GM23338 (cell line): ENCODE measurements around the gene TMEM63B. TPM values are rescaled to one million over a fixed set of nuclear protein-coding genes. Genes with fewer than 3 reads are reported as not detected.

ENCODE experiments used
- ATAC-seq: fragments of 200-7000 bp; cut with Tn5 transposase; 3 replicates; pipeline ENCODE4 v1.9.1; 2020
- DNase-seq: peaks from one replicate; pipeline ENCODE4 v3.0.0-alpha.2; 2015; ENCODE audit warnings: low spot score
- H2AFZ ChIP-seq: fragments of 200-600 bp; sonication (generic); 2 replicates; pipeline ENCODE4 v1.8.0; 2016; ENCODE audit warnings: antibody characterized with exemption, mild to moderate bottlenecking, moderate library complexity
- H3F3A ChIP-seq: fragments of 200-600 bp; sonication (generic); replicated peaks from 2 replicates; pipeline ENCODE4 v1.8.0; 2017; ENCODE audit warnings: antibody characterized with exemption, mixed run types, low read depth
- H3K27ac ChIP-seq: fragments of 200-600 bp; sonication (generic); 2 replicates; pipeline ENCODE4 v1.6.1; 2016; ENCODE audit warnings: low read depth
- H3K27me3 ChIP-seq: fragments of 200-600 bp; sonication (generic); 2 replicates; pipeline ENCODE4 v1.8.0; 2016; ENCODE audit warnings: mild to moderate bottlenecking, mixed run types, moderate library complexity; ENCODE audit not compliant: insufficient read depth
- H3K36me3 ChIP-seq: fragments of 200-600 bp; sonication (generic); 2 replicates; pipeline ENCODE4 v1.8.0; 2016; ENCODE audit warnings: mild to moderate bottlenecking; ENCODE audit not compliant: insufficient read depth
- H3K4me1 ChIP-seq: fragments of 200-600 bp; sonication (generic); 2 replicates; pipeline ENCODE4 v1.8.0; 2016; ENCODE audit warnings: mild to moderate bottlenecking, moderate library complexity; ENCODE audit not compliant: insufficient read depth
- H3K4me2 ChIP-seq: fragments of 200-600 bp; sonication (generic); 2 replicates; pipeline ENCODE4 v1.7.1; 2017; ENCODE audit warnings: mixed run types
- H3K4me3 ChIP-seq: fragments of 200-600 bp; sonication (generic); 2 replicates; pipeline ENCODE4 v1.6.1; 2016; ENCODE audit warnings: mixed run types
- H3K79me2 ChIP-seq: fragments of 200-600 bp; sonication (generic); replicated peaks from 2 replicates; pipeline ENCODE4 v1.8.0; 2017; ENCODE audit warnings: mild to moderate bottlenecking; ENCODE audit not compliant: insufficient read depth
- H3K9me2 ChIP-seq: fragments of 200-600 bp; sonication (generic); 2 replicates; pipeline ENCODE4 v1.8.0; 2017; ENCODE audit not compliant: insufficient read depth
- H4K20me1 ChIP-seq: fragments of 200-600 bp; sonication (generic); replicated peaks from 2 replicates; pipeline ENCODE4 v1.8.0; 2017; ENCODE audit warnings: mild to moderate bottlenecking; ENCODE audit not compliant: insufficient read depth
- H3K27ac Mint-ChIP-seq: 2 replicates; pipeline ENCODE4 v1.8.0; 2020; ENCODE audit warnings: inconsistent platforms, mild to moderate bottlenecking, moderate library complexity, mixed read lengths
- H3K27me3 Mint-ChIP-seq: 3 replicates; pipeline ENCODE4 v1.8.0; 2022; ENCODE audit warnings: low read depth, mild to moderate bottlenecking, moderate library complexity, mixed read lengths, inconsistent platforms; ENCODE audit not compliant: insufficient read depth, poor library complexity
- H3K36me3 Mint-ChIP-seq: 3 replicates; pipeline ENCODE4 v1.8.0; 2021; ENCODE audit warnings: low read depth, mild to moderate bottlenecking, inconsistent platforms, moderate library complexity, mixed read lengths
- H3K4me1 Mint-ChIP-seq: 3 replicates; pipeline ENCODE4 v1.8.0; 2020; ENCODE audit warnings: mild to moderate bottlenecking, inconsistent platforms, mixed read lengths
- H3K4me3 Mint-ChIP-seq: 3 replicates; pipeline ENCODE4 v1.8.0; 2021; ENCODE audit warnings: moderate library complexity, mild to moderate bottlenecking, inconsistent platforms, mixed read lengths
- H3K9me3 Mint-ChIP-seq: 3 replicates; pipeline ENCODE4 v1.8.0; 2020; ENCODE audit warnings: moderate library complexity, mild to moderate bottlenecking, inconsistent platforms, mixed read lengths
- CREB1 ChIP-seq: fragments of 250-450 bp; sonication (Bioruptor Pico); IDR thresholded peaks from 2 replicates; pipeline ENCODE4 v1.5.0; 2020; ENCODE audit warnings: low read depth, mild to moderate bottlenecking, moderate library complexity
- CTCF ChIP-seq, 2 experiments: fragments of 200-600 bp in 1 of 2; sonication (generic) in 1 of 2; conservative IDR thresholded peaks; 2 replicates each; pipeline versions ENCODE4 v1.5.1 to v1.6.1; 2016 to 2017; ENCODE audit warnings: antibody characterized with exemption in 2 of 2, low read depth in 2 of 2, mild to moderate bottlenecking in 2 of 2, moderate library complexity in 1 of 2
- ETS1 ChIP-seq: IDR thresholded peaks from 2 replicates; pipeline ENCODE4 v1.6.1; 2016; ENCODE audit warnings: antibody characterized with exemption
- EZH2 ChIP-seq: fragments of 200-600 bp; sonication (generic); IDR thresholded peaks from one replicate; pipeline ENCODE4 v1.8.0; 2017; ENCODE audit warnings: antibody characterized with exemption, mild to moderate bottlenecking, low read depth; ENCODE audit not compliant: unreplicated experiment
- EZH2phosphoT487 ChIP-seq: fragments of 200-600 bp; sonication (generic); IDR thresholded peaks from one replicate; pipeline ENCODE4 v1.8.1; 2018; ENCODE audit warnings: antibody characterized with exemption; ENCODE audit not compliant: unreplicated experiment
- JUNB ChIP-seq: IDR thresholded peaks from one replicate; pipeline ENCODE4 v1.6.1; 2016; ENCODE audit warnings: antibody characterized with exemption; ENCODE audit not compliant: unreplicated experiment
- NANOG ChIP-seq: IDR thresholded peaks from 2 replicates; pipeline ENCODE4 v1.6.1; 2016; ENCODE audit warnings: antibody characterized with exemption, borderline replicate concordance
- POLR2AphosphoS5 ChIP-seq: IDR thresholded peaks from 2 replicates; pipeline ENCODE4 v1.6.1; 2016; ENCODE audit warnings: antibody characterized with exemption, low read depth
- REST ChIP-seq: IDR thresholded peaks from one replicate; pipeline ENCODE4 v1.6.1; 2018; ENCODE audit warnings: antibody characterized with exemption; ENCODE audit not compliant: unreplicated experiment
- STAT1 ChIP-seq: IDR thresholded peaks from one replicate; pipeline ENCODE4 v1.6.1; 2016; ENCODE audit warnings: antibody characterized with exemption; ENCODE audit not compliant: unreplicated experiment
- ZNF114 ChIP-seq: fragments of 250-450 bp; sonication (Bioruptor Pico); IDR thresholded peaks from 2 replicates; pipeline ENCODE4 v1.5.0; 2020; ENCODE audit warnings: mild to moderate bottlenecking, moderate library complexity
- ZNF331 ChIP-seq: fragments of 250-450 bp; sonication (Bioruptor Pico); IDR thresholded peaks from 2 replicates; pipeline ENCODE4 v1.5.0; 2020; ENCODE audit warnings: low read depth, mild to moderate bottlenecking, moderate library complexity
- ZNF462 ChIP-seq: fragments of 250-450 bp; sonication (Bioruptor Pico); IDR thresholded peaks from 2 replicates; pipeline ENCODE4 v1.5.0; 2020; ENCODE audit warnings: mild to moderate bottlenecking, moderate library complexity
- polyA plus RNA-seq: library from polyadenylated mRNA; unstranded; fragments of >200 nt; fragmentation: Nextera tagmentation; extraction: Ambion mirVana; gene quantifications from 2 replicates; pipeline ENCODE4 v1.2.1, GENCODE V29; 2016
- total RNA-seq: library from RNA; depleted of rRNA; stranded (reverse); fragments of >200 nt; shearing (Covaris generic); gene quantifications from 2 replicates; pipeline ENCODE4 v1.2.3, GENCODE V29; 2014

Gene TMEM63B
- total and polyA plus RNA-seq, 2 experiments from 2014 or later, result 10.1 to 36.0 TPM

GRCh38 chr6:44099192-44099591 lies 28.2 kb upstream of the TMEM63B start:
- Histone ChIP-seq H3K27ac (no peak overlapping the region), H4K20me1 (peaks cover 30% of the 10 kb centered on the region), H3K4me3 (no peak overlapping the region), H2AFZ (no peak overlapping the region), H3F3A (no peaks in the 10 kb centered on the region), H3K4me2 (no peak overlapping the region), H3K79me2 (no peaks in the 10 kb centered on the region), H3K4me1 (no peaks in the 10 kb centered on the region), H3K27me3 (no peaks in the 10 kb centered on the region), H3K9me2 (no peaks in the 10 kb centered on the region), H3K36me3 (no peaks in the 10 kb centered on the region)
- ATAC-seq (no peak), DNase-seq (no peak)
- Mint-ChIP-seq H3K4me1 (peaks cover 27% of the 10 kb centered on the region), H3K4me3 (no peak overlapping the region), H3K27ac (no peak overlapping the region), H3K36me3 (peaks cover 15% of the 10 kb centered on the region), H3K9me3 (no peaks in the 10 kb centered on the region; the same call in 2 of the 3 replicates), H3K27me3 (peaks cover 15% of the 10 kb centered on the region)
- TF ChIP-seq POLR2AphosphoS5, result no peak
- TF ChIP-seq REST, result no peak
- no peak for TF ChIP-seq STAT1
- TF ChIP-seq ZNF331 (CRISPR knock-in tag), result no peak
- TF ChIP-seq CREB1 (CRISPR knock-in tag), result no peak
- no peak for TF ChIP-seq ZNF462 (CRISPR knock-in tag)
- no peak for TF ChIP-seq EZH2
- no peak for TF ChIP-seq ZNF114
- no peak for TF ChIP-seq EZH2phosphoT487
- TF ChIP-seq ETS1, result no peak
- TF ChIP-seq NANOG, result no peak
- no peak for TF ChIP-seq JUNB
- no peak for TF ChIP-seq CTCF (conservative IDR thresholded peaks at IDR 0.05; ENCODE audit: low read depth in 2 of 2)
